Ectodermal cell (in vitro differentiated cells): ENCODE data around the gene FLT3LG.

Experiments
- H3K27ac ChIP-seq: 2 replicates; pipeline ENCODE4 v1.7.0; 2013; ENCODE audit warnings: mild to moderate bottlenecking, low read depth, low read length; ENCODE audit not compliant: insufficient read depth, poor library complexity, severe bottlenecking
- H3K27me3 ChIP-seq: 2 replicates; pipeline ENCODE4 v1.7.0; 2013; ENCODE audit warnings: mild to moderate bottlenecking, low read length; ENCODE audit not compliant: insufficient read depth, control insufficient read depth, poor library complexity, severe bottlenecking
- H3K36me3 ChIP-seq: one replicate; pipeline ENCODE4 v1.7.0; 2013; ENCODE audit warnings: low read length; ENCODE audit not compliant: control insufficient read depth, insufficient read depth
- H3K4me1 ChIP-seq: one replicate; pipeline ENCODE4 v1.7.0; 2013; ENCODE audit warnings: low read length; ENCODE audit not compliant: control insufficient read depth, insufficient read depth
- H3K4me3 ChIP-seq: 2 replicates; pipeline ENCODE4 v1.7.0; 2013; ENCODE audit warnings: low read depth, low read length, control low read depth; ENCODE audit not compliant: insufficient read depth
- H3K9me3 ChIP-seq: 2 replicates; pipeline ENCODE4 v1.7.0; 2013; ENCODE audit warnings: mild to moderate bottlenecking, low read length, moderate library complexity; ENCODE audit not compliant: control insufficient read depth
- WGBS, 2 experiments: methylation state at CpG; one replicate each; pipeline ENCODE4 v1.1.7; 2013; ENCODE audit warnings: missing lambda C conversion rate in 2 of 2; 5-methylcytosine and 5-hydroxymethylcytosine counted together

FLT3LG gene

DNA sequence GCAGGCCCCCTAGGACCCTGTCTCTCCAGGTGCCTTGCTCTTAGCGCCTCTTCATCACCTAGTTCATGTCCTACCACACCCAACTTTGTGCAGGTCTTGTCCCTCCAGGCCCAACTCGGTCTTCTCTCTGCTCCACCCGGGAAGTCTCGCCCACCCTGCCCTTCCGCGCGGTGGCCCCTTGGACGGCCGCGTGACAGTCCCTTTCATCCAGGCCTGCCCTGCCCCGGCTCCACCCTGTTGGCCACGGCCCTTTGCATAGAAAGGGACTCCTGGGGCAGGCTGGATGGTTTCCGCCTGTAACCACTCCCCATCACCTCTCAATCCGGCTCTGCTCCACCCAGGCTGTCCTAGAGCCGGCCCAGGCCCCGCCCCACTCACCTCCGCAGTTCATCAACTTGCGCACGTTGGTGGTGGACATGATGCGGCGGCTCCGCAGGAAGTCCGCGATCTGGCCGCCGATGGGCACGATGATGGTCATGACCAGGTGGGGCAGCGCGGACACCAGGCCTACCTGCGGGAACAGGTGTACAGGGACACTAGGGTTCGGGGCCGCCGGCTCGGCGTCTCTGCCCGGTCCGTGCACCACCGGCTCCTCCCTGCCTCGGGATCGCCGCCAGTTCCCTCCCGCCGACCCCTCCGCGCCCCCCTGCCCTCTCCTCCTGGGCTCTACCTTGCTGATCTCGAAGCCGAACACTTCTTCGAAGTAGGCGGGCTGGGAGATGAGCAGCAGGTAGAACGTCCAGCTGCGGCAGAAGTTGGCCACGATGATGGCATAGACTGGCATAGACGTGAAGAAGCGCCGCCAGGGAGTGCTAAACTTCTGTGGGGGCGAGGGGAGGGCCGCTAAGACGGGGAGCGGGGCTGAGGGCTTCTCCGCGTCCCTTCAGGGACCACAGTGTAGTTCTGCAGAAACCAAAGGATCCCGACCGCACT, 41.6 kb upstream of the FLT3LG start:
- peaks cover 96% of the 10 kb centered on the region for H3K27me3 ChIP-seq
- WGBS, 2 experiments: 16% methylated on average over 63 of the region's 63 CpGs
- H3K36me3 ChIP-seq: no peaks in the 10 kb centered on the region
- H3K27ac ChIP-seq: no peak overlapping the region
- H3K9me3 ChIP-seq: no peaks in the 10 kb centered on the region
- peak overlapping the region; percentile 13 for H3K4me3 ChIP-seq
- peaks cover 8% of the 10 kb centered on the region for H3K4me1 ChIP-seq

DNA sequence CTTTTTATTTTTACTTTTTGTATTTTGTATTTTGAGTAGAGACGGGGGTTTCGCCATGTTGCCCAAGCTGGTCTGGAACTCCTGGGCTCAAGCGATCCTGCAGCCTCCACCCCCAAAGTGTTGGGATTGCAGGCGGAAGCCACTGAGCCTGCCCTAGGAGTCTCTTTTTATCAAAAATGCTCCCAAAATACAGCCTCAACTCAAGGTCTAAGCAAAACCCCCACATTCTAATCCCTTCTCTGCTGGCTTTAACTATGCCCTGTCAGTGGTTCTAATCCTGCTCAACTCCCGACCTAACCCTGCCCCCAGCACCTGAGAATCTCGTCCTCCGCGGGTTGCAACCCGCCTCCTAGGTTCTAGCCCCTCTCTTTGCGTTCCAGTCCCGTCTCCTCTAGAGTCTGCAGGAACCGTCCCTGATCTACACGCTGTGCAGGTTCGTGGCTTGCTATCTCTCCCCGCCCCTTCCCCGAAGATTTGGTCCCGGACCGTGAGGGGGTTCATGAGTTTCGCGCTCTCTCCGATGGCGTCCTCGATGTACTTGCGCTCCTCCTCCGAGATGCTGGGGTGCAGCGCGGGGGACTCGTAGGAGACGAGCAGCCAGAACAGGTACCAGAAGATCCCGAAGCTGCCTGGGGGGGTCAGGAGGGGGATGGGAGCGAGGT, 40.6 kb upstream of the FLT3LG start:
- no peak overlapping the region for H3K27ac ChIP-seq
- H3K4me3 ChIP-seq: no peak overlapping the region
- 69 to 72% methylated on average over 31 of the region's 31 CpGs for WGBS, 2 experiments
- H3K27me3 ChIP-seq: peaks cover 96% of the 10 kb centered on the region
- no peaks in the 10 kb centered on the region for H3K36me3 ChIP-seq
- H3K4me1 ChIP-seq: peaks cover 8% of the 10 kb centered on the region
- no peaks in the 10 kb centered on the region for H3K9me3 ChIP-seq

DNA sequence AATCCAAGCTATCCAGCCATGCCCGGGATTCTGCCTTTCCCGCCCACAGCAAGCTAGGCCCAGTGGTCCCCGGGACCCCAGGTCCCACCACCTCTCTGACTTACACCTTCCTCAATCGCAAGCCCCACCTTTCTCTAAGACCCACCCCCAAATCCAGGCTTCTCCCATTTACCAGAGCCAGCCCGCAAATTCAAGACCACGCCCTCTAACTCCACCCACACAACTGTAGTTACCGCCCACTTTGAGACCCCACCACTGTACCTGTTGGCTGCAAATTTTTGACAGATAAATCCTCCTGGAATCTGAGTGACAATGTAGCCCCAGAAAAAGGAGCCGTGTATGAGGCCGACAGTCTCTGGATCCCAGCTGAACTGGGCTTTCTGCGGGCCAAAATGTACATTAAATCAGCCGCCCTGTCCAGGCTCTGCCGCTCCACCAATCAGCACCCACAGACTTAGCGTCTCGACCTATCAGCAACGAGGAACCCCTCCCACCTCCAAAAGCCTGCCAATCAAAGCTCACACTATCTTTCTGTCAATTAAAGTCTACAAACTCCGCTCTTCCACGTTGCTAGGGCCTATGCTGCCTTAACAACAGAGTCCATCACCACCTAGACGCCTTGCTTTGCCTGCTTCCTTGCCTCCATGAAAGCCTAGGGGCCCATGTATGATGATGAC, 39.0 kb upstream of the FLT3LG start:
- H3K36me3 ChIP-seq: no peaks in the 10 kb centered on the region
- H3K27ac ChIP-seq: no peak overlapping the region
- H3K4me1 ChIP-seq: peaks cover 5% of the 10 kb centered on the region
- no peak overlapping the region for H3K4me3 ChIP-seq
- WGBS, 2 experiments: 91% methylated on average over 18 of the region's 18 CpGs
- H3K9me3 ChIP-seq: no peaks in the 10 kb centered on the region
- H3K27me3 ChIP-seq: peaks cover 96% of the 10 kb centered on the region

DNA sequence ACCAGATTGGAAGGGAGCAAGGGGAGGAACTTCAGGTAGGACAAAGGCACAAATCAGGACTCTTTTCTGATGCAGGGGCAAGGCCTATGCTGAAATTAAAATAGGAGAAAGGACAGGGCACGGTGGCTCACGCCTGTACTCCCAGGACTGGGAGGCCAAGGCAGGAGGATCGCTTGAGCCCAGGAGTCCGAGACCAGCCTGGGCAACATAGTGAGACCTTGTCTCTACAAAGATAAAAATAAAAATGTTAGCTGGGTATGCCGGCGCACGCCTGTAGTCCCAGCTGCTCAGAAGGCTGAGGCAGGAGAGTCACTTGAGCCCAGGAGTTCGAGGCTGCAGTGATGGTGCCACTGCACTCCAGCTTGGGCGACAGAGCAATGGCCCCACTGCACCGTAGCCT, 38.3 kb upstream of the FLT3LG start:
- peaks cover 5% of the 10 kb centered on the region for H3K4me1 ChIP-seq
- H3K36me3 ChIP-seq: no peaks in the 10 kb centered on the region
- H3K27me3 ChIP-seq: peaks cover 96% of the 10 kb centered on the region
- H3K9me3 ChIP-seq: no peaks in the 10 kb centered on the region
- no peak overlapping the region for H3K27ac ChIP-seq
- no peak overlapping the region for H3K4me3 ChIP-seq
- 93 to 94% methylated on average over 10 of the region's 10 CpGs for WGBS, 2 experiments

DNA sequence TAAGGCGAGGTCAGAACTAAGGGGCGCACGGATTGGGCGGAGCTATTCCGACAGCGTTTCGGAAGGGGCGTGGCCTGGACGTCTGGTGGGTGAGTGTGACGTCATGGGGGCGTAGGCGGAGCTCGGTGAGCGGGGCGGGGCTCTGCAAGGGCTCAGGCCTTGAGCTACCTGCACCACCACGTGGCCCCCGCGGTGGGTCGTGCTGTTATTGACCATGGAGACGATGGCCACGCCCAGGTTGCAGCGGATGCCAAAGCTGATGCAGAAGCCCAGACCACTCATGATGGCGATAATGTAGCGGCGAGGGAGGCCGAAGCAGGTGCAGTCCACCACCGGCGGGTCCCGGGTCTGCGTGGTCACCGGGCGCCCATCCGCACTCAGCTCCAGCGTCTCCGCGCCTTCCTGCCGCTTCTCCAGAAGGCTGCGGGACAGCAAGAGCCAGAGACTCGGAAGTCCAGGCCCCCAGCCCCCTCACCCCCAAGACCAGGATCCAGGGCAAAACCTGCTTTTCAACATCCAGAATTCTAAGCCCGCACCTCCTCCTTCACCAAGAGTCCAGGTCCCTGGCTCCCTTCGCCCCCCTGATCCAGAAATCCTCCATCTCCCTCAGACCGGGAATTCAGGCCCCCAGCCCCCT, 37.5 kb upstream of the FLT3LG start:
- 66 to 69% methylated on average over 42 of the region's 42 CpGs for WGBS, 2 experiments
- peaks cover 97% of the 10 kb centered on the region for H3K27me3 ChIP-seq
- no peaks in the 10 kb centered on the region for H3K36me3 ChIP-seq
- no peak overlapping the region for H3K4me3 ChIP-seq
- no peaks in the 10 kb centered on the region for H3K4me1 ChIP-seq
- no peak overlapping the region for H3K27ac ChIP-seq
- no peaks in the 10 kb centered on the region for H3K9me3 ChIP-seq

DNA sequence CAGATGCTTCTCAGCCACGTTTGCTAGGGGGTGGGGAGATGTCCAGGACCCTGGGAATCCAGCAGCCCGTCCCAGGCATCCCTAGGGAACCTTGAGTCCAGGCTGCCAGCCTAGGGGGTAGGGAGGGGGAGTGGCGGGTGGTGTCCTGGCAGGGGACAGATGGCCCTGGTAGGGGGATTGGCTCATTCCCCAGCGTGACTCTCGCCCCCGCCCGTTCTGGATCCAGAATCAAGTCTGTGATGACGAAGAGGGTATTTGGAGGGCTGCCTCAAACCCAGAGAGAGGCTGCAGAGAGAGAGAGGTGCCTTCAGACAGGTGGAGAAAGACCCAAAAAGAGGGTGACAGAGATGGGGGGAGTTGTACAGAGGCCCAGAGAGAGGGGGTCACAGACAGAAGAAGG, 36.8 kb upstream of the FLT3LG start:
- H3K27me3 ChIP-seq: peaks cover 97% of the 10 kb centered on the region
- WGBS, 2 experiments: 40 to 49% methylated on average over 8 of the region's 8 CpGs

DNA sequence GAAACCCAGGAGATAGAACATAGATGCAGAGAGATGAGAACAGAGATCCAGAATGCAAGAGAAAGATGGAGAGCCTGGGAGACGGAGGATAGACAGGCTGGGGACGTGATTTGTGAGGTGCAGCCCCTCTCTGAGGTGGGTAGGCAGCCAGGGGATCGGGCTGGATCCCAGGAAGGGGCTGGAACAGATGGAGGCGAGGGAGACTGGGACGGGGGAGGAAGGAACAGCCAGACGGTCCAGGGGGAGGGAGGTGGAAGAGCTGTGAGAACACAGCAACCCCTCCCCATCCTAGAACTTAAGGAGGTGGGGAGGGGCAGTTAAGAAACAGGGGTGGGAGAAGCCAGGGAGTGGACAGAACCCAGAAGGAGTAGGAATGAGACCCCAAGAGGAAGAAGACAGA, 35.8 kb upstream of the FLT3LG start:
- Histone ChIP-seq H3K27me3 (peaks cover 92% of the 10 kb centered on the region), H3K4me1 (peaks cover 9% of the 10 kb centered on the region), H3K36me3 (no peaks in the 10 kb centered on the region), H3K9me3 (no peaks in the 10 kb centered on the region), H3K27ac (no peak overlapping the region), H3K4me3 (no peak overlapping the region)
- 29 to 31% methylated on average over 6 of the region's 6 CpGs for WGBS, 2 experiments

More for the DNA sequence above, 36.8 kb upstream of the FLT3LG start:
- no peaks in the 10 kb centered on the region for H3K36me3 ChIP-seq
- no peaks in the 10 kb centered on the region for H3K9me3 ChIP-seq
- H3K4me1 ChIP-seq: peaks cover 6% of the 10 kb centered on the region
- H3K27ac ChIP-seq: no peak overlapping the region
- H3K4me3 ChIP-seq: no peak overlapping the region

DNA sequence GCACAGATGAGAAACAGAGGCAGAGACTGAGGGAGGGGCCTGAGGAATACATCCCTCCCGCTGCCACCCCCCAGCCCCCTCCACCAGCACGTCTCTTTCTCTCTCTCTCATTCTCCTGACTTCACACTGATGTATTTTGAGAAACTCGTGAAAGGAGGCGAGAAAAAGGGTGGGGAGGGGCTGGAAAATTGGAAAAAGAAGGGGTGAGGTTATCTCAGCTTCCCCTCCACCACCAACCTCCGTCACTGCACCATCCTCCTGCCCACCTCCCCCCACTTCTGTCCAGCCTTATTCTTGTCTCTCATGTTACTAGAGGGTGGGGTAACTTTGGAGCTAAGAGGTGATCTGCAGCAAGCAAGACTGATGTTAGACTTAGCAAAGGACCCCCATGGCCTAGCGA, 34.2 kb upstream of the FLT3LG start:
- no peaks in the 10 kb centered on the region for H3K36me3 ChIP-seq
- no peak overlapping the region for H3K27ac ChIP-seq
- peaks cover 9% of the 10 kb centered on the region for H3K4me1 ChIP-seq
- peaks cover 79% of the 10 kb centered on the region for H3K27me3 ChIP-seq
- 81 to 85% methylated on average over 1 to 3 of the region's 6 CpGs for WGBS, 2 experiments
- H3K9me3 ChIP-seq: no peaks in the 10 kb centered on the region
- H3K4me3 ChIP-seq: no peak overlapping the region

DNA sequence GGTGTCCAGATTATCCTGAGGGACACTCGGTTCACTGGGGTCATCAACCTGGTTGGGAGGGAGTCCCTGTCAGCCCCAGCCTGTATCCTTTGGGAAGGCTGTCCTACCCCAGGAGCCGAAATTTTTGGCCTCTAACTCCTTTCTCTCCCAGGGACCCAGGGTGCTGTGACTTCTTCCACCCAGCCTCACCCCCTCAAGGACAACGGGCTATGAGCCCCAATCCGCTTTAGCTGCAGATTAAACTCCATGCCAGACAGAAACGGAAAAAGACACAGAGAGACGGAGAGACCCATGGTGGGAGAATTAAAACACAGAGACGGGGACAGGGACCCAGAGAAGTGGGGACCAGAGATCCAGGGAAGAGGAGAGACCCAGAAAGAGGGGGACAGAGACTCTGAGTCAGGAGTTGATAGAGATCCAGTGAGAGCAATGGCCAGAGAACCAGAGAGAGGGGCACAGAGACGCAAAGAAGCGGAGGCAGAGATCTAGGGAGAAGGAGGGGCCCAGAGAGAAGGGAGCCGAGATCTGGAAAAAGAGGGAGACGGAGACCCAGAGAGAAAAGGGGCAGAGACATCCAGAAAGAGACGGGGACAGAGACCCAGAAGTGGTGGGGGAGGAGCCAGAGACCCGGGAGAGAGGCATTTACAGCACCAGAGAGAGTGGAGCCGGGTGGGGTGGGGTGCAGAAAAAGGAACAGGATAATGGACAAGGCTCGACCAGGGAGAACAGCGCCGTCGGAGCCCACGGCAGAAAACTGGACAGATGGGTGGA, 33.4 kb upstream of the FLT3LG start:
- no peak overlapping the region for H3K27ac ChIP-seq
- no peaks in the 10 kb centered on the region for H3K9me3 ChIP-seq
- no peaks in the 10 kb centered on the region for H3K36me3 ChIP-seq
- H3K27me3 ChIP-seq: peaks cover 71% of the 10 kb centered on the region
- peaks cover 9% of the 10 kb centered on the region for H3K4me1 ChIP-seq
- peak overlapping the region; percentile 22 for H3K4me3 ChIP-seq
- WGBS, 2 experiments: 36 to 37% methylated on average over 19 of the region's 19 CpGs
